Colonic mucosa (tissue), 4 donors: ENCODE data around the gene IGF2BP2. TPM values are rescaled to one million over a fixed set of nuclear protein-coding genes. Genes with fewer than 3 reads are reported as not detected.

Experiments
- DNase-seq: peaks from one replicate; pipeline ENCODE4 v3.0.0-alpha.2; 2020
- H3K27ac ChIP-seq: fragments of 200-600 bp; one replicate; pipeline ENCODE4 v1.8.0; 2021
- H3K27me3 ChIP-seq: fragments of 200-600 bp; one replicate; pipeline ENCODE4 v1.8.0; 2021
- H3K36me3 ChIP-seq: fragments of 200-600 bp; one replicate; pipeline ENCODE4 v1.8.0; 2021
- H3K4me1 ChIP-seq: fragments of 200-600 bp; one replicate; pipeline ENCODE4 v1.8.0; 2021; ENCODE audit warnings: mild to moderate bottlenecking
- H3K4me3 ChIP-seq: fragments of 200-600 bp; one replicate; pipeline ENCODE4 v1.8.0; 2021
- H3K9ac ChIP-seq, 2 donors: one replicate each; pipeline ENCODE4 v1.7.0; 2013; ENCODE audit warnings: control low read depth in 2 of 2, low read depth in 2 of 2, low read length in 2 of 2
- H3K9me3 ChIP-seq: fragments of 200-600 bp; one replicate; pipeline ENCODE4 v1.8.0; 2021
- CTCF ChIP-seq: fragments of 200-600 bp; IDR thresholded peaks from one replicate; pipeline ENCODE4 v1.8.0; 2022; ENCODE audit warnings: antibody characterized with exemption, mild to moderate bottlenecking
- intact Hi-C: fragments of 100-400 bp; cut with DNase I; formaldehyde crosslinking; loops from one replicate; pipeline ENCODE4 v1.14.1; 2022
- total RNA-seq, 2 donors: library from RNA; stranded (reverse); fragmentation: NEBNext Ultra II Directional in 1 of 2; extraction: Animal tissue kit (Norgen Biotek cat#: 25700) in 1 of 2; gene quantifications; one replicate each; pipeline ENCODE4 v1.2.1, GENCODE V29; 2021
- donor health status: healthy.
- donor health status: DM: no; HTN: no; CAD: no.
- donor health status: DM: no; HTN: no; CAD: no.

IGF2BP2 gene
- total RNA-seq, 2 donors from 2014 or later: 48.7 to 61.2 TPM

GRCh38 chr3:185827595-185828344, 2.9 kb upstream of the IGF2BP2 start:
- Histone ChIP-seq H3K9ac (no peak overlapping the region), H3K4me1 (no peaks in the 10 kb centered on the region), H3K27me3 (no peaks in the 10 kb centered on the region), H3K36me3 (no peaks in the 10 kb centered on the region), H3K9me3 (no peaks in the 10 kb centered on the region), H3K27ac (no peak overlapping the region), H3K4me3 (no peak overlapping the region)
- DNase-seq: no peak
- no peak for TF ChIP-seq CTCF
- intact Hi-C loops: loop anchor here (5.0 kb wide), 1 partner anchor 100 kb away; no protein-coding TSS in a partner anchor

- Histone ChIP-seq H3K27me3 (no peaks in the 10 kb centered on the region), H3K4me1 (no peaks in the 10 kb centered on the region), H3K27ac (peak overlapping the region; percentile 89), H3K9me3 (no peaks in the 10 kb centered on the region), H3K4me3 (peak overlapping the region; percentile 77), H3K9ac (peak overlapping the region; percentile 82 to 88), H3K36me3 (no peaks in the 10 kb centered on the region)
- intact Hi-C loops: loop anchor here (5.0 kb wide), 1 partner anchor 101 kb away; no protein-coding TSS in a partner anchor
- DNase-seq: peak; percentile 75
- TF ChIP-seq CTCF: no peak
These were observed 1.0 kb upstream of the IGF2BP2 start for GRCh38 chr3:185825639-185826481.

GRCh38 chr3:185824051-185825005, 514 bp downstream of the IGF2BP2 start:
- TF ChIP-seq CTCF: no peak
- H3K4me3 ChIP-seq: peak overlapping the region; percentile 77
- peak overlapping the region; percentile 89 for H3K27ac ChIP-seq
- H3K9me3 ChIP-seq: no peaks in the 10 kb centered on the region
- DNase-seq: peak; percentile 43
- intact Hi-C loops: loop anchor here (5.0 kb wide), 1 partner anchor 103 kb away; no protein-coding TSS in a partner anchor
- no peaks in the 10 kb centered on the region for H3K27me3 ChIP-seq
- H3K36me3 ChIP-seq: no peaks in the 10 kb centered on the region
- H3K9ac ChIP-seq: peak overlapping the region; percentile 86 to 88
- H3K4me1 ChIP-seq: no peaks in the 10 kb centered on the region

GRCh38 chr3:185823078-185824044, 1.5 kb downstream of the IGF2BP2 start:
- intact Hi-C loops: no loop called here
- Histone ChIP-seq H3K4me3 (peak overlapping the region; percentile 77), H3K27ac (peak overlapping the region; percentile 89), H3K9me3 (no peaks in the 10 kb centered on the region), H3K4me1 (no peaks in the 10 kb centered on the region), H3K9ac (peak overlapping the region; percentile 86 to 88), H3K27me3 (no peaks in the 10 kb centered on the region), H3K36me3 (no peaks in the 10 kb centered on the region)
- DNase-seq: peak; percentile 57
- TF ChIP-seq CTCF: no peak
